GM12873 (cell line): ENCODE measurements around the gene TNS4.

Source experiments
- TF ChIP-seq, protein P1 (sequence below): IDR thresholded peaks from 2 replicates; pipeline ENCODE4 v1.5.1; 2012; ENCODE audit warnings: low read depth, mild to moderate bottlenecking, moderate library complexity, low read length, control low read depth; ENCODE audit not compliant: insufficient read depth; ENCODE audit errors: missing control alignments

The TNS4 gene

DNA sequence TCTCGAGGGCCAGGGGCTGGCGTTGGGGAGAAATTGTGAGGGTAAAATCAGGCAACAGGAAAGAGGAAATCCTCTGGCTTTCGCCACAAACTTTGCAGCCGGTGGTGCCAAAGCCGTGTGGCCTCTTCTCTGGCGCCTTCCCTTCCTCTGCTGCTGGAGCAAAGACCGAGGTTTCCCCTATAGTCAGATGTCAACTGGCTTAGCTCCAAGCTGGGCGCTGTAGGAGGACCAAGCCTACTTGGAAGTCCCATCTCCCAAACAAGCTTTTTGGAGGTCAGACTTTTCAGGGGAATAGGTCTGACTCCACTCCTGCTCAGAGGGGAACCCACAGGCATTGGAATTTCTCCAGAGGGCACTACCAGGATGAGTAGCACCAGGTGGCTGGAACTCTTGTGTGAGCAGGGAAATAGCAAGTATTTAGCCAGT lies 53.2 kb downstream of the TNS4 start:
- TF ChIP-seq, protein P1, sequence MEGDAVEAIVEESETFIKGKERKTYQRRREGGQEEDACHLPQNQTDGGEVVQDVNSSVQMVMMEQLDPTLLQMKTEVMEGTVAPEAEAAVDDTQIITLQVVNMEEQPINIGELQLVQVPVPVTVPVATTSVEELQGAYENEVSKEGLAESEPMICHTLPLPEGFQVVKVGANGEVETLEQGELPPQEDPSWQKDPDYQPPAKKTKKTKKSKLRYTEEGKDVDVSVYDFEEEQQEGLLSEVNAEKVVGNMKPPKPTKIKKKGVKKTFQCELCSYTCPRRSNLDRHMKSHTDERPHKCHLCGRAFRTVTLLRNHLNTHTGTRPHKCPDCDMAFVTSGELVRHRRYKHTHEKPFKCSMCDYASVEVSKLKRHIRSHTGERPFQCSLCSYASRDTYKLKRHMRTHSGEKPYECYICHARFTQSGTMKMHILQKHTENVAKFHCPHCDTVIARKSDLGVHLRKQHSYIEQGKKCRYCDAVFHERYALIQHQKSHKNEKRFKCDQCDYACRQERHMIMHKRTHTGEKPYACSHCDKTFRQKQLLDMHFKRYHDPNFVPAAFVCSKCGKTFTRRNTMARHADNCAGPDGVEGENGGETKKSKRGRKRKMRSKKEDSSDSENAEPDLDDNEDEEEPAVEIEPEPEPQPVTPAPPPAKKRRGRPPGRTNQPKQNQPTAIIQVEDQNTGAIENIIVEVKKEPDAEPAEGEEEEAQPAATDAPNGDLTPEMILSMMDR: no peak

DNA sequence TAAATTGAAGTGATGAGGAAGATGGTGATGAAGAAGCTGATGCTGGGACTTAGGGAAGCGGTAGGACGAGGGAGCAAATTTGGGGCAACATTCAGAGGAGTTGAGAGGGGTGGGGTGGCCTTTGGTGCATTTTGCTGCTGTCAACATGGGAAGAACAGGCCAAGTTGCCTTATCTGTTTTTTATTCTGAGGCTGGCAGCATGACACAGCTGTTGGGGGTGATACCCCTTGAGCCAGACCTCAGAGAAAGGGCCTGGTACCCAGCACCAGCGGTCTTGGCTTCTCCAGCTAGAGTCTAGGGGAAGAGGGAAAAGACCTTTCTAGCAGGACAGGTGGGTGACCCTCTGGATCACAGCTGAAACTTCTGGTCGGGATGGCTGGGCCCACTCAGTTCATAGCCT lies 53.6 kb downstream of the TNS4 start:
- TF ChIP-seq, protein P1: no peak

DNA sequence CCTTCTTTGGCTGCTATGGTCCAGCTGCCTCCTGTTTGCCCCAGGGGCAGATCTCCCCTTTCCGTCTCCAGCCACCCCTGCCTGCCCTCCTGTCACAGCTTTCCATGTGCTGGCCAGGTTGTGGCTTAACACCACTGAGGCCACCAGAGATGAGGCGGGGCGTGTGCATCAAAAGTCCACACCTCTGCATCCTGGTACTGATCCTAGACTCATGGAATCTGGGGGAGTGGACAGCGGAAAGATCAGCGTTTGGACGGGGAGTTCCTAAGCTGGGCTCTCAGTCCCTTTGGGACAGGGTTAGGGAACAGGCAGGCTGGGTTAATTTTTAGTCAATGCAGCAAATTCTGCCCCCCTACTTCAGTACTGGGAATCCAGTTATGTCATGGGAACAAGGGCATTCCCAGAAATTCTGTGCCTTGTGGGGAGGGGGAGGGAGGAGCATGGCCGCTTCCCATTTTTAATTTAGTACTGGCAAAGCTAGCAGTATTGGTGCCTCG lies 54.2 kb downstream of the TNS4 start:
- TF ChIP-seq, protein P1: no peak

DNA sequence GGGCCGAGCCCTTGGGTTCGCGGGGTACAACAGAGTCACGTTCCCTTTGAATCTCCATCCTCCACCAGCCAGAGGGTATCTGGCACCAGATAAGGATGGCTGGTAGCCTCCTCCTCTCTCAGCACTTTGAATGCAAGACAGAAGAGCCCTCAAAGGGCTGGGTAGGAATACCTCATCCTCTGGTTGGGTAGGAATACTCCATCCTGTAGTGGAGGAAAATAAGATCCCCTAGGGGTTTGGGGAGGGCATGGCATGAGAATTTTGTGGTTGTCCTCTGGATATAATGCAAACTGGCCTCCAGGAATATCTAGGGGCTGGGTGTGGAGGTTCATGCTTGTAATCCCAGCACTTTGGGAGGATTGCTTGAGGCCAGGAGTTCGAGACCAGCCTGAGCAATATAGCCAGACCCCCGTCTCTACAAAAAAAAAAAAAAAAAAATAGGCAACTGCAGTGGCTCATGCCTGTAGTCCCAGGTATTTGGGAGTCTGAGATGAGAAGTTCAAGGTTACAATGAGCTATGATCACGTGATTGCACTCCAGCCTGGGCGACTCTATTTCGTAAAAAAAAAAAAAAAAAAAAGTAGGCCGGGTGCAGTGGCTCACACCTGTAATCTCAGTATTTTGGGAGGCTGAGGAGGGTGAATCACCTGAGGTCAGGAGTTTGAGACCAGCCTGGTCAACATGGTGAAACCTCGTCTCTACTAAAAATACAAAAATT lies 55.5 kb downstream of the TNS4 start:
- TF ChIP-seq, protein P1: peak; percentile 1

DNA sequence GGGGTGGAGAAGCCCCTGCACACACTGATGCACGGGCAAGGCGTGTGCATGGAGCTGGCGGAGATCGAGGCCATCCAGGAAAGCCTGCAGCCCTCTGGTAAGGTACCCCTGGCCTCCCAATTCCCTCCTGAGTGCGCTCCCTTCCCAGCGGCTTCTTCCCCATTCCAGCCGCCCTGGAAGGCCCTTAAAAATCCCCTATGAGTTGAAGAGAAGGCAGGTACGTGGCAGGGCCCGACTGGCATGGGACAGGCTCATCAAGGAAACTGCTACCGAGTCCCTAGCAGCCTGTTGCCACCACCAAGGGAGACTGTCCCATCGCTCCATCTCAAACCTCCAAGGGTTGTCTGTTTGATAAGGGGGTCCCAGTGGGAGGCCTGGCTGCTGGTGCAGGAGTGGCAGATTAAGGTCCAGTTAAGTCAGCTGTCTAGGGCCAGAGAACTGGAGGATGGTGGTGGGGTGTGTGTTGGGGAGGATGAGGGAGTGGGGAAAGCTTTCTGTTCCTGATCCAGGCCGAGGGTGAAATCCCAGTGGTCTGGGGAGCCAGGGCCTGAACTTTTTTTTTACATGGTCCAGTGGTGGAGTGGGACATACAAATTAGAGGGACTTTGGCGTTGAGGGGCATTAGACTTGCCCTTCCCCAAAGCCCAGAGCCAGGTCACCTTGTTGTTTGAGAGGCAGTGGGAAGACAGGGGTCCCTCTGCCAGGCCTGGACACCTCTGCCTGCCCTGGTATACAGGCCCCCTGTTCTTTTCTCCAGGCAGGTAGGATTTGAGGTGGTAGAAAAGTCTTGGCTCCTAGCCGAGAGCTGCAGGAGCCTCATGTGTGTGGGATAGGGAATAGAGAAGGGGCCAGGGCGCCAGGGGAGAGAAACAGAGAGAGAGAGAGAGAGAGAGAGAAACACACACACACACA lies 57.2 kb downstream of the TNS4 start:
- TF ChIP-seq, protein P1: no peak

DNA sequence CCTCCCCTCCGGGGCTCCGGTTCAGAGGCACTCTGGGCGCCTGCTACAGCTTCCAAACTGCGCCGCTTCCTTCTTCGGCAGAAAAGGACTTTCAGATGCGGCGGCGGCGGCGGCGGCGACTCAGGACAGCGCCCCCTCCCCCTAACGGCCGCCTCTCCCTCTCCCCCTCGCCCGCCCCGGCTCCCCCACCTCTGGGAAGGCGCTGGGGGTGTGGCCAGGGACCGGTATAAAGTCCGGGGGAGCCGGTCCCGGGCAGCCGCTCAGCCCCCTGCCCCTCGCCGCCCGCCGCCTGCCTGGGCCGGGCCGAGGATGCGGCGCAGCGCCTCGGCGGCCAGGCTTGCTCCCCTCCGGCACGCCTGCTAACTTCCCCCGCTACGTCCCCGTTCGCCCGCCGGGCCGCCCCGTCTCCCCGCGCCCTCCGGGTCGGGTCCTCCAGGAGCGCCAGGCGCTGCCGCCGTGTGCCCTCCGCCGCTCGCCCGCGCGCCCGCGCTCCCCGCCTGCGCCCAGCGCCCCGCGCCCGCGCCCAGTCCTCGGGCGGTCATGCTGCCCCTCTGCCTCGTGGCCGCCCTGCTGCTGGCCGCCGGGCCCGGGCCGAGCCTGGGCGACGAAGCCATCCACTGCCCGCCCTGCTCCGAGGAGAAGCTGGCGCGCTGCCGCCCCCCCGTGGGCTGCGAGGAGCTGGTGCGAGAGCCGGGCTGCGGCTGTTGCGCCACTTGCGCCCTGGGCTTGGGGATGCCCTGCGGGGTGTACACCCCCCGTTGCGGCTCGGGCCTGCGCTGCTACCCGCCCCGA lies 58.0 kb downstream of the TNS4 start, which contains the start of gene IGFBP4:
IGFBP4 (plus strand) TSS at position 255 of the 792 bp plus-strand sequence; CDS start at position 541, 286 bp downstream.
- TF ChIP-seq, protein P1: peak; percentile 67
